HG02852 (cell line): ENCODE results near the gene DNAJC9.

ENCODE experiments used
- ATAC-seq: cut with Tn5 transposase; IDR thresholded peaks from one replicate; pipeline ENCODE4 v1.9.1; 2021; ENCODE audit warnings: mild to moderate bottlenecking, moderate library complexity; ENCODE audit not compliant: unreplicated experiment

DNAJC9 gene

GRCh38 chr10:73239908-73240307 lies 7.1 kb downstream of the DNAJC9 start:
- no peak for ATAC-seq

GRCh38 chr10:73238990-73239566 lies 8.0 kb downstream of the DNAJC9 start:
- ATAC-seq: no peak

- no peak for ATAC-seq
These were observed 12.4 kb downstream of the DNAJC9 start for GRCh38 chr10:73234695-73235094.

- ATAC-seq: no peak
These were observed 13.2 kb downstream of the DNAJC9 start for GRCh38 chr10:73233883-73234282.

GRCh38 chr10:73232887-73233286 lies 14.2 kb downstream of the DNAJC9 start:
- no peak for ATAC-seq

GRCh38 chr10:73229567-73229966 lies 17.5 kb downstream of the DNAJC9 start:
- ATAC-seq: no peak

GRCh38 chr10:73228247-73228646 lies 18.8 kb downstream of the DNAJC9 start:
- no peak for ATAC-seq

GRCh38 chr10:73226663-73227062 lies 20.4 kb downstream of the DNAJC9 start:
- ATAC-seq: no peak

- ATAC-seq: no peak
These were observed 21.5 kb downstream of the DNAJC9 start for GRCh38 chr10:73225518-73225917.

GRCh38 chr10:73220989-73221388 lies 26.1 kb downstream of the DNAJC9 start:
- no peak for ATAC-seq

GRCh38 chr10:73219384-73219783 lies 27.7 kb downstream of the DNAJC9 start:
- no peak for ATAC-seq

- ATAC-seq: no peak
These were observed 28.4 kb downstream of the DNAJC9 start for GRCh38 chr10:73218431-73219191.

GRCh38 chr10:73217628-73218027 lies 29.4 kb downstream of the DNAJC9 start:
- ATAC-seq: no peak

- ATAC-seq: no peak
These were observed 31.3 kb downstream of the DNAJC9 start for GRCh38 chr10:73215749-73216148.

- no peak for ATAC-seq
These were observed 35.8 kb downstream of the DNAJC9 start for GRCh38 chr10:73211106-73211811.

GRCh38 chr10:73210395-73211105 lies 36.5 kb downstream of the DNAJC9 start:
- no peak for ATAC-seq

- no peak for ATAC-seq
These were observed 37.4 kb downstream of the DNAJC9 start for GRCh38 chr10:73209705-73210104.

- no peak for ATAC-seq
These were observed 39.2 kb downstream of the DNAJC9 start for GRCh38 chr10:73207883-73208282.

GRCh38 chr10:73206385-73206784 lies 40.7 kb downstream of the DNAJC9 start:
- no peak for ATAC-seq

GRCh38 chr10:73205890-73206289 lies 41.2 kb downstream of the DNAJC9 start:
- ATAC-seq: no peak

GRCh38 chr10:73205081-73205480 lies 42.0 kb downstream of the DNAJC9 start:
- ATAC-seq: no peak
